ENCODE measurements around the gene DES. TPM values are rescaled to one million over a fixed set of nuclear protein-coding genes. Genes with fewer than 3 reads are reported as not detected.

The DES gene
- total RNA-seq, 1 experiment from 2014 or later, result 4.2 TPM

GRCh38 chr2:219455581-219455980 is 37.4 kb downstream of the DES start:
- no peak for TF ChIP-seq REST (IDR thresholded peaks at IDR 0.05; ENCODE audit: low read depth)
- no peak for TF ChIP-seq EZH2 (IDR thresholded peaks at IDR 0.05)
- no peak for TF ChIP-seq RAD21 (IDR thresholded peaks at IDR 0.05; ENCODE audit: low read depth)
- no peak for TF ChIP-seq ATF3 (IDR thresholded peaks at IDR 0.05)
- TF ChIP-seq MAX (IDR thresholded peaks at IDR 0.05), result no peak
- no peak for TF ChIP-seq TCF7L2 (IDR thresholded peaks at IDR 0.05; ENCODE audit: borderline replicate concordance, extremely low read depth, insufficient read depth, insufficient read length)
- TF ChIP-seq SRF (IDR thresholded peaks at IDR 0.05; ENCODE audit: low read depth), result no peak
- TF ChIP-seq ZBTB33 (IDR thresholded peaks at IDR 0.05; ENCODE audit: extremely low read depth, insufficient replicate concordance, low read length), result no peak
- TF ChIP-seq CTCF (IDR thresholded peaks at IDR 0.05 in 2 of 3, conservative IDR thresholded peaks at IDR 0.05 in 1 of 3; ENCODE audit: borderline replicate concordance in 1 of 3, insufficient read depth in 1 of 3, low read depth in 2 of 3, low read length in 2 of 3), result no peak
- no peak for TF ChIP-seq POLR2AphosphoS5 (IDR thresholded peaks at IDR 0.05; ENCODE audit: low read depth, low read length)
- no peak for TF ChIP-seq ZNF274 (IDR thresholded peaks at IDR 0.05; ENCODE audit: low read depth, low read length)
- no peak for TF ChIP-seq CBX3 (IDR thresholded peaks at IDR 0.05; ENCODE audit: low read depth)
- no peak for TF ChIP-seq CEBPB (IDR thresholded peaks at IDR 0.05; ENCODE audit: low read depth)
- TF ChIP-seq ZFX (IDR thresholded peaks at IDR 0.05), result no peak
- TF ChIP-seq EGR1 (IDR thresholded peaks at IDR 0.05; ENCODE audit: low read depth), result no peak
- H3K27ac ChIP-seq (ENCODE audit: low read depth, low read length), result no peak overlapping the region
- RAD21 ChIA-PET (ENCODE audit: low non-redundant PET in 1 of 2, low total read pairs in 2 of 2, uncharacterized antibody in 2 of 2, unreplicated experiment in 2 of 2), result no interaction called here
- H3K4me2 ChIP-seq (ENCODE audit: low read length), result no peak overlapping the region
- intact Hi-C loops (cut with micrococcal nuclease), result no loop called here
- BruUV-seq (replicated peaks), result no TSS peak
- peaks cover 26 to 75% of the 10 kb centered on the region in 2 experiments for H3K4me1 ChIP-seq (ENCODE audit: control insufficient read depth in 1 of 2, insufficient read depth in 2 of 2, low read length in 2 of 2)
- DNase-seq (ENCODE audit: low read depth, low spot score) (no peak), ATAC-seq (no peak)
- no peaks in the 10 kb centered on the region for H3K9me3 ChIP-seq (ENCODE audit: control insufficient read depth in 1 of 2, insufficient read depth in 1 of 2, low read depth in 1 of 2, low read length in 2 of 2)
- POLR2A ChIA-PET, result interaction anchor here (1.0 kb wide), 1 partner anchor 43 kb away, joined by 3 read pairs; the partner anchor contains the start of gene GMPPA
- H3K27me3 ChIP-seq (ENCODE audit: insufficient read depth, low read length), result no peaks in the 10 kb centered on the region
- H3K9me2 ChIP-seq (ENCODE audit: insufficient read depth), result no peaks in the 10 kb centered on the region
- H3K4me3 ChIP-seq (replicated peaks in 1 of 2; ENCODE audit: low read depth in 1 of 2, low read length in 2 of 2), result no peak overlapping the region
- CTCF ChIA-PET, result interaction anchor here (0.7 kb wide), 1 partner anchor 45 kb away, joined by 4 read pairs; no protein-coding TSS in a partner anchor
- H4K20me1 ChIP-seq (ENCODE audit: insufficient read depth), result no peaks in the 10 kb centered on the region
- no peak overlapping the region for H2AFZ ChIP-seq (ENCODE audit: low read depth, low read length, poor library complexity, severe bottlenecking)
- no peak overlapping the region for H3K9ac ChIP-seq (ENCODE audit: low read length)
- H3K36me3 ChIP-seq (ENCODE audit: control insufficient read depth in 1 of 2, insufficient read depth in 2 of 2, low read length in 2 of 2), result 0 out of 4 replicates have a peak, but pooled peaks cover 0 to 4% of the 10 kb centered on the region in 2 experiments
- H3K79me2 ChIP-seq (ENCODE audit: insufficient read depth, low read length), result no peaks in the 10 kb centered on the region; the same call in 1 of the 2 replicates

Measured in HCT116 (cell line).